Limb (tissue), 2 donors: ENCODE measurements around the gene TAPBPL.

Experiments used
- DNase-seq, 2 donors: peaks; one replicate each; pipeline ENCODE4 v3.0.0-alpha.2; 2016; ENCODE audit errors: extremely low spot score in 2 of 2

TAPBPL gene

DNA sequence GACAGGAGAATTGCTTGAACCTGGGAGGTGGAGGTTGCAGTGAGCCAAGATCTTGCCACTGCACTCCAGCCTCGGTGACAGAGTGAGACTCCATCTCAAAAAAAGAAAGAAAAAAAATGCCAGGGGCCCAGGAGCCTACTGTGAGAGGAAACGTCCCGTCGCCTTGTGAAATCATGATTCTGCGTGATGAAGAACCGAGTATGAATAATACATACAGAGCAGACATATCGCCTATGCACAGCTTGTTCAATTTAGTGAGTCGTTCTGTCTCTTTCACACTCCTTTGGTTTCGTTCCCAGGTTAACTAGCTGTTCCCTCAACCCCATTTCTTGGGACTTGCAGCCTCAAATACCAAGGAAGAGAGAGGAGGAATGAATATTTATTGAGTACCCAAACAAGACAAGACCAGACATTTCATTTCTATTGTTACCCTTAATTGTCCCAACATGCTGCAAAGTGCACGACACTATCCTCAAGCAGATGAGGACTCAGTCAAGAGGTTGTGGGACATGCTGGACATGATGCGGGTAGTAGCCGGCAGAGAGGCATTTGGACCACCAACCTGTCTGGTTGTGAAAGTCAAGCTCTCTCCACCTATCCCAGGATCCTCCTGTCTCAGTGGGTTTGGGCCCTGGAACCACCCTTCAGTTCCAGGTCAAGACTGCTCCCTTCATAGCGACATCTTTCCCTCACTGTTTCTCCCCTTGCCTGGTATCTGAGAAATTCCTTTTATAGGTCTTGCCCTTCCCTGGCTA lies 15.7 kb upstream of the TAPBPL start:
- no peak for DNase-seq

DNA sequence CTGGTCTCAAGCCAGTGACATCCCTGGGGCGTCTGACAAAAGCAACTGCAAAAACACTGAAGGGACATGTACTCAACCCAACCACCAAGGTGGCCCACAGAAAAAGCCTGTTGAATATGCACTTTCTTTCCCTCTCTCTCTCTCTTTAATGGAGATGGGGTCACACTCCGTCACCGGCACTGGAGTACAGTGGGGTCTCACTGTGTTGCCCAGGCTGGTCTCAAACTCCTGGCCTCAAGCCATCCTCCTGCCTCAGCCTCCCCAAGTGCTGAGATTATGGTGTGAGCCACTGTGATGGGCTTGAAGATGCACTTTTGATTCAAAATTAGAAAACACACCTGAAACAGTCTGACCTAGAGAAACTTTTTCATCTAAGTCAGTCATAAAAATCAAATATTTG lies 14.3 kb upstream of the TAPBPL start:
- DNase-seq, result no peak

DNA sequence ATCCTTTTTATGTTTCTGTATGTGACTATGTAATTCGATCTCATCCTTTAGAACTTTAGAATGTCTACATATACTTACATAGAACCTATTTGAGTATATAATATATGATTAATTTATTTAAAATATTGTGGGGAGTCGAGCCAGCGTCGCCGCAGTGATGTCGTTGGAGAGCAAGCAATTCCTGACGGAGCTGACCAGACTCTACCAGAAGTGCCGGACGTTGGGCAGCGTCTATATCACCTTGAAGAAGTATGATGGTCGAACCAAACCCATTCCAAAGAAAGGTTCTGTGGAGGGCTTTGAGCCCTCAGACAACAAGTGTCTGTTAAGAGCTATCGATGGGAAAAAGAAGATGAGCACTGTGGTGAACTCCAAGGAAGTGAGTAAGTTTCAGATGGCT lies 13.5 kb upstream of the TAPBPL start:
- DNase-seq, result no peak

DNA sequence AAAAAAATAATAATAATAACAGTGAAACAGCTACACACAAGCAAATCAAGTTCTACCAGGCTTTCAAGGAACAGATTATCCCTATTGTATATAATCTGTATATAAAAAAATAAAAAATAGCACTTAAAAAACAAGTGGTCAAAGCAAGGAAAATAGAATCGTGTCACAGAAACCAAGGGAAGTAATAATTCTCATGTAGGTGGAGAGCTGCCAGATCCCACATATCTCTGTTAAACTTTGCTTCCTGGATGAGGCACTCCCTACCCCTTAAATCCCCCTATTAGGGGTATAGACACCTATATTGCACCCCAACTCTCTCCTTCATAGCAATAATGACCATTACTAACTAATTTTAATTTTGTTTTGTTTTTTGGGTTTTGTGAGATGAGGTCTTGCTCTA lies 11.5 kb upstream of the TAPBPL start:
- DNase-seq, result no peak

DNA sequence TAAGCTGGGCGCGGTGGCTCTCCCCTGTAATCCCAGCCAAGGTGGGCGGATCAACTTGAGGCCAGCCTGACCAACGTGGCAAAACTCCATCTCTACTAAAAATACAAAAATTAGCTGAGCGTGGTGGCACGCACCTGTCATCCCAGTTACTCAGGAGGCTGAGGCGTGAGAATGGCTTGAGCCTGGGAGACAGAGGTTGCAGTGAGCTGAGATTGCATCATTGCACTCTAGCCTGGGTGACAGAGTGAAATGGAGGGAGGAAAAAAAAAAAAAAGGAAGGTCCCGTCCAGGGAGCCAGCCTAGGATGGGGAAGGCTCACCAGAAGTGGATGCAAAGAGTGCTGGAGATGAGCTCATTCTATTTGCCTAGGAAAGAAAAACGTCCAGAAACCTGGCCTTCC lies 9.0 kb upstream of the TAPBPL start:
- DNase-seq, result no peak

DNA sequence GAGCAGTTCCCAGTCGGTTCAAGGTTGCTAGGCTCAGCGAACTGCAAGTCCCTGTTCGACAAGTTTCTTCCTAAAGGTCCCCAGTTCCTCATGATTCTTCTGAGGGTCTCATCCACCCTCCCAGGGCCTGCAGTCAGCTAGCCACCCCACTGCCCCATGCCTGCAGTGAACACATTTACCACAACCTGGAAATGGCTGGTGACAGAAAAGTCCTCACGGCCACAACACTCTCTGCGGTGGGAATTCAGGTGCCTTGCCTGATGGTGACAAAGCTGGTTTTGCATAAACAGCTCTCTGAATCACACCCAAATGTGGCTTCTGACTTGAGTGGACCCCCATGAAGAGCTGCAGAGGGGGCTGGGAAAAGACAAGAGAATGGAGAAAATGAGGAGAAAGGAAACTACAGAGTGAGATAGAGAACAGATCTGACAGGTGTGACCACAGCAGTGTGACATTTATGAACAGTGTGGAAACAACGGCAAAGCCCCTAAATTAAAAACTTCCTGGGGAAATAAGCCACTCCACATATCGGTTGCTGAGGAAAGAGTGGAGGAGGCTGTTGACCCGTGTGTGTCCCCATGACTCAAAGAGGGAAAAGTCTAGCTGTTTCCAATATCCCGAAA lies 8.4 kb upstream of the TAPBPL start:
- no peak for DNase-seq

DNA sequence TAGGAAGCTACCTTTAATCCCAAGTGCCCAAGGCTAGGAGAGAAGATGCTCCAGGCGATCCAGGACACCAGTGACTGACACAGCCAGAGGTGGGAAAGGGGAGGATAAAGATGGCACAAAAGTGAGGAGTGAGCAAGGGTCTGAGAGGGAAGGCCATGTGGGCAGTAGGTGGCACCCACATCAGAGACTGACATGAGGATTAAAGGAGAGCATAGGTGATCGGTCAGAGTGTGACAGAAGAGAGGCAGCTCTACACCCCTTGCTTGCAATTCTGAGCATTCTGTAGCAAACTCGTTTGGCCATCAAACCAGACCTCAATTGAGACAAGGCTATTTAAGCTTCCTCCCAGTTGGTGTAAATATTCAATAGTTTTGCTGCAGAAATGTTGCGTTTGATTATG lies 7.8 kb upstream of the TAPBPL start:
- no peak for DNase-seq

DNA sequence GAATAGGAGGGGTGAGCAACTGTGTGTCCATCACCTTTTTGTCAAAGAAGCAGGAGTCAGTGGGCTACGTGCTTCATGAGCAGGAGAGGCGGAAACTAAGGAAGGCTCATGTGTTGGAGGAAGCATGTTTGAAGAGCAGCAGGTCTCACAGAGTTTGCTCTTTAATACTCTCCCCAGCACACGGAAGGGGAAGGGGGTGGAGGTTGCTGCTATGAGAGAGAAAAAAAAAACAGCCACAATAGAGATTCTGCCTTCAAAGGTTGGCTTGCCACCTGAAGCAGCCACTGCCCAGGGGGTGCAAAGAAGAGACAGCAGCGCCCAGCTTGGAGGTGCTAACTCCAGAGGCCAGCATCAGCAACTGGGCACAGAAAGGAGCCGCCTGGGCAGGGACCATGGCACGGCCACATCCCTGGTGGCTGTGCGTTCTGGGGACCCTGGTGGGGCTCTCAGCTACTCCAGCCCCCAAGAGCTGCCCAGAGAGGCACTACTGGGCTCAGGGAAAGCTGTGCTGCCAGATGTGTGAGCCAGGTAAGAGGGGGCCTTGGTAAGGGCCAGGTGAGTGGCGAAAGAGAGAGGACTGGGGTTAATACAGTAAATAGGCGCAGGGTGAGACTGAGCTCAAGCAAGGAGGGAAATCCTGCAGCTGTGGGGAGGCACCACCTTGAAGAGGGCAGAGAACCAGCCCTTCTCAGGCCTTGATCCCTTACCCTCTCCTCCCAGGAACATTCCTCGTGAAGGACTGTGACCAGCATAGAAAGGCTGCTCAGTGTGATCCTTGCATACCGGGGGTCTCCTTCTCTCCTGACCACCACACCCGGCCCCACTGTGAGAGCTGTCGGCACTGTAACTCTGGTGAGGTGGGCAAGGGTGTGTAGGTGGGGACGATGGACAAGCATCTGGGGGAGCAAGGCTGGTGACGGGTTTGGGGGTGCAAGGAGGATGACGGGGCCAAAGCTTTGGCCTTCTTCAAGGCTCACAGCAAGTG lies 6.8 kb upstream of the TAPBPL start, which contains the start of gene CD27:
CD27 (plus strand) TSS at position 252 of the 985 bp plus-strand sequence; CDS start at position 393, 141 bp downstream.
- DNase-seq, result no peak

DNA sequence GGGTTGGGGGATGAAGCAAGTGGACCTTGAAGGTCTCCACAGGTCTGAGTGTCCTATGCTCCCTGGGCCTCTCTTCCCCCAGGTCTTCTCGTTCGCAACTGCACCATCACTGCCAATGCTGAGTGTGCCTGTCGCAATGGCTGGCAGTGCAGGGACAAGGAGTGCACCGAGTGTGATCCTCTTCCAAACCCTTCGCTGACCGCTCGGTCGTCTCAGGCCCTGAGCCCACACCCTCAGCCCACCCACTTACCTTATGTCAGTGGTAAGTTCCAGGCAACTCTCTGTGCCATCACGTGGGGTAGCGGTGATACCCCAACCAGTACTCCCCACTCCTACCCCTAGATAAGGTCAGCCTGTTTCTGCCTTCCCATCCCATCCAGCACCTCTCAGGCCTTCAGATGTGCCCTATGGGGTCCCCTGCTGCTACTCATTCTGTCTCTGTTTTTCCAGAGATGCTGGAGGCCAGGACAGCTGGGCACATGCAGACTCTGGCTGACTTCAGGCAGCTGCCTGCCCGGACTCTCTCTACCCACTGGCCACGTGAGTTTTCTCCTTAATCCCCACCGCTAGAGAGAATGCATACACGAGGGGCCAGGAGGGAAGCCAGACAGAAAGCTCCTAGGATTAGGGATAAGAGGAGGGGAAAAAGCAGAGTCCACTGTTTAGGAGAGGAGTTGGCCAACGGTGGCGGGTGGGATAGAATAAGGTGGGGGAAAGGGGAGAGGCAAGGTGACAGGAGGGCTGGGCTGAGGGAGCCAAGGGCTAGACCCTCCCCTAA lies 1.6 kb upstream of the TAPBPL start:
- no peak for DNase-seq

DNA sequence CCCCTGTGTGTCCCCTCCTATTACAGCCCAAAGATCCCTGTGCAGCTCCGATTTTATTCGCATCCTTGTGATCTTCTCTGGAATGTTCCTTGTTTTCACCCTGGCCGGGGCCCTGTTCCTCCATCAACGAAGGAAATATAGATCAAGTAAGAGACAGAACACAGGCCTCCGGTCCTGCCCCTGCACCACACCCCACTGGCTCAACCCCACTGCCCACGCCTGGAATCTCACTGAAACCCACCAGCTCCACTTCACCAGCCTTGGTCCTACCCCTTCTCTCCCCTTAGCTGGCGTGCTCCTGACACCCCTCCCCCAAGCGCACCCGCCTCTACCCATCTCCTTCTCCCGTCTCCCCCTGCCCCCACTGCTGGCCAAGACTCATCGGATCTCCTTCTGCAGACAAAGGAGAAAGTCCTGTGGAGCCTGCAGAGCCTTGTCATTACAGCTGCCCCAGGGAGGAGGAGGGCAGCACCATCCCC lies 934 bp upstream of the TAPBPL start:
- DNase-seq, result no peak

DNA sequence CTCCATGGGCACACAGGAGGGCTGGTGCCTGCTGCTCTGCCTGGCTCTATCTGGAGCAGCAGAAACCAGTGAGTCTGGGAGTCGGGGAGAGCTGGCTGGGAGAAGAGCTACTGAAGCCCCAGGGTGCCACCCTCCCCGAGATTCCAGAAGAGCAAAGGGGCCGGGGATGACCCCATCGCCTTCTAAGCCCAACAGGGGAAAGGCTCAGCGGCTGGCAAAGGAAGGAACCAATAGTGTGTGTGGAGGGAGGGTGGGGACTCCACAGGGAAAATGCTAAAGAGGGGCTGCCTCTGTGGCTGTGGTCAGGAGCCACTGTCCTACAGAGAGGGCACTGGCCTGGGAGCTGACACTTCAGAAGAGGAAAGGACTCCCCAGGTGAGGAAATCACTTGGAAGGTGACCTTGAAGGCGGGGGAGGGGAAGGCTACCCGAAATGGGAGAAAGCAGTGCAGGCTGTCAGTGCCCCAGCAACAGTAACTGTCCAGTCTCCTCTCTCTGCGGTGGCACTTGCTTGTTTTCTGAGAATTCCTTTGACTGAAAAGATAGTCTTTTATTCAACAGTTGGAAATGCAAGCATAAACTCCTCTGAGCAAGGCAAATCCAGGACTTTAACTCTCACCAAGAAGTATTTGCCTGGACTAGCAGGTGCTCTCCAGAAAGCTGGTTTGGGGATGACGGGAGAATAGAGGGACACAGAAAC lies 552 bp downstream of the TAPBPL start:
- DNase-seq, result no peak

DNA sequence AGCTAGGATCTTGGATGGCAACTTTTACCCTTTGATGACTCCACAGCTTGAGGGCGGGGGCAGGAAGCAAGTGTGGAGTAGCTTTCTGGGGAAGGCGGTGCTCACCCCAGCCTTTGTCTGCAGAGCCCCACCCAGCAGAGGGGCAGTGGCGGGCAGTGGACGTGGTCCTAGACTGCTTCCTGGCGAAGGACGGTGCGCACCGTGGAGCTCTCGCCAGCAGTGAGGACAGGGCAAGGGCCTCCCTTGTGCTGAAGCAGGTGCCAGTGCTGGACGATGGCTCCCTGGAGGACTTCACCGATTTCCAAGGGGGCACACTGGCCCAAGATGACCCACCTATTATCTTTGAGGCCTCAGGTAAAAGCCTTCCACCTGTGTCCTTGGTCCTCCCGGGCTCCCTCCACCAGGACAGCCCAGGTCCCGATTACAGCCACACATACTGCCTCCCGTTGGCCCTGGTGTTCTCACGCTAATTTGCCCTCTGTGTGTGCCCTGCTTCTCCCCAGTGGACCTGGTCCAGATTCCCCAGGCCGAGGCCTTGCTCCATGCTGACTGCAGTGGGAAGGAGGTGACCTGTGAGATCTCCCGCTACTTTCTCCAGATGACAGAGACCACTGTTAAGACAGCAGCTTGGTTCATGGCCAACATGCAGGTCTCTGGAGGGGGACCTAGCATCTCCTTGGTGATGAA lies 1.2 kb downstream of the TAPBPL start:
- no peak for DNase-seq

DNA sequence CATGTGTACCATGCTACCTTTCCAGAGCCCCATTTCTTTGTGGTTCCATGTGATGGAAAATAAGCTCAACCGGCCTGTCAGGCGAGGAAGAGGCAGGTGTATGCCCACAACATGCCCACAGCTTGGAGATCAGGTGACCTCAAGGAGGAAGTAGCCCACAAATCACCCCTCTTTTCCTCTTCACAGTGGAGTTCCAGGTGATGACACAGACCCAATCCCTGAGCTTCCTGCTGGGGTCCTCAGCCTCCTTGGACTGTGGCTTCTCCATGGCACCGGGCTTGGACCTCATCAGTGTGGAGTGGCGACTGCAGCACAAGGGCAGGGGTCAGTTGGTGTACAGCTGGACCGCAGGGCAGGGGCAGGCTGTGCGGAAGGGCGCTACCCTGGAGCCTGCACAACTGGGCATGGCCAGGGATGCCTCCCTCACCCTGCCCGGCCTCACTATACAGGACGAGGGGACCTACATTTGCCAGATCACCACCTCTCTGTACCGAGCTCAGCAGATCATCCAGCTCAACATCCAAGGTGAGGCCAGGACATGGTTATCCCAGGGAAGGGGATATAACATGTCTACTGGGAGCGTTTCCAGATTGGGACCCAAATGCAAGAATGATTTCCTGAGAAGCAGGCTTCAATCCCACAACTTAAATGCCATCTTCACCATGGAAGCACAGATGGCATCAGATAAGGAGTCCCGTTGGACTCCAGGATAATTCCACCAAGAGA lies 5.5 kb downstream of the TAPBPL start:
- no peak for DNase-seq

DNA sequence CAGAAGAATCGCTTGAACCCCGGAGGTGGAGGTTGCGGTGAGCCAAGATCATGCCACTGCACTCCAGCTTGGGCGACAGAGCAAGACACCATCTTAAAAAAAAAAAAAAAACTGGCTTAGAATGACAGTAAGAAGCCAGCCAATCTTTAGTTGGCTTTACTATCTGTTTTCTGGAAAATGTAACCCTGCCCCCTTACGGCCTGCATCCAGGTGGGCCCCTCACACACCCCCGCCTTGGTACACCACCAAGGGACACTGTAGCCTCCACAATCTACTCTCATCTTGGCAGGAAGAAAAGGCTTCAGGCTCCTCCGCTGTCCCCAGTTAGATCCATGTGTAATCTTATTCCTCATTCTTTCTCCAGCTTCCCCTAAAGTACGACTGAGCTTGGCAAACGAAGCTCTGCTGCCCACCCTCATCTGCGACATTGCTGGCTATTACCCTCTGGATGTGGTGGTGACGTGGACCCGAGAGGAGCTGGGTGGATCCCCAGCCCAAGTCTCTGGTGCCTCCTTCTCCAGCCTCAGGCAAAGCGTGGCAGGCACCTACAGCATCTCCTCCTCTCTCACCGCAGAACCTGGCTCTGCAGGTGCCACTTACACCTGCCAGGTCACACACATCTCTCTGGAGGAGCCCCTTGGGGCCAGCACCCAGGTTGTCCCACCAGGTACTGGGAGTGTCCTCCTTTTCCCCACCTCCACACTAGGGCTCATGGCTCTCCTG lies 6.6 kb downstream of the TAPBPL start:
- no peak for DNase-seq

DNA sequence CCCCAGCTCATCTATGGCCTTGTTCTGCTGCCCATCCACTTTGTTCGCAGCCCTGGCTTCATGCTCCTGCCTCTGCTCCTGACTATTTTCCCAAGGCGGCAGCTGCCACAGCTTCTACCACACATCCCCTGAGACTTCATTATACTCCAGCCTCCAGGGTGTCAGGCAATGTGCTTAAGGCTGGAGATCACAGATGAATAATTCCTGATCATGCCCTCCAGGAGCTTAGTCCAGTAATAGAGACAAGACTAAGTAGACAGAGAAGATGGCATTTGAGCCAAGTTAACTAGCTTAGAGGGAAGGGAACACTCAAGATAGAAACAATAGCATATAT lies 7.1 kb downstream of the TAPBPL start:
- no peak for DNase-seq

DNA sequence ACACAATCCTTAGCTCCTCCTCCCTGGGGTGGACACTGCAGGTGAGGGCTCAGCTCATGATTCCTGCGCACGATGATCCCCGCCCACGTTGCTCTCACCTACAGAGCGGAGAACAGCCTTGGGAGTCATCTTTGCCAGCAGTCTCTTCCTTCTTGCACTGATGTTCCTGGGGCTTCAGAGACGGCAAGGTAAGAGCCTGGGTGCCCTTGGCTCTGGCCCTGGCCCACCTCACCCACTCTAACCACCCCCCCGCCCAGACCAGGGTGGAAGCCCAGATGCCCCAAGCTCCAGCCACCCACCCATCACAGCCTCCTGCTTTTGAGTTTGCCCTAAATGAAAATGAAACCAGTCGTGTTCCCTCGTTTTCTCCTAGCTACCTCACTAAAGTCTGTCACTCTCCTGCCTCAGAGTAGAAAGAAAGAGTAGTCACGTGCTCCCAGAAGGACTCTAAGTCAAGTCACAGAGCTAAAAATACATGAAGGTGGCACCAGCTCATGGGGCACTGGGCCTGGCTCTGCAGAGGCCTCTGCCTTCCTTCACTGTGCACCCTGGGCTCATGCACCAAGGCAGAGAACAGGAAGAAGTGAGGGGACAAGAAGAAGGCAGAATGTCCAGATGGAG lies 9.0 kb downstream of the TAPBPL start:
- no peak for DNase-seq

DNA sequence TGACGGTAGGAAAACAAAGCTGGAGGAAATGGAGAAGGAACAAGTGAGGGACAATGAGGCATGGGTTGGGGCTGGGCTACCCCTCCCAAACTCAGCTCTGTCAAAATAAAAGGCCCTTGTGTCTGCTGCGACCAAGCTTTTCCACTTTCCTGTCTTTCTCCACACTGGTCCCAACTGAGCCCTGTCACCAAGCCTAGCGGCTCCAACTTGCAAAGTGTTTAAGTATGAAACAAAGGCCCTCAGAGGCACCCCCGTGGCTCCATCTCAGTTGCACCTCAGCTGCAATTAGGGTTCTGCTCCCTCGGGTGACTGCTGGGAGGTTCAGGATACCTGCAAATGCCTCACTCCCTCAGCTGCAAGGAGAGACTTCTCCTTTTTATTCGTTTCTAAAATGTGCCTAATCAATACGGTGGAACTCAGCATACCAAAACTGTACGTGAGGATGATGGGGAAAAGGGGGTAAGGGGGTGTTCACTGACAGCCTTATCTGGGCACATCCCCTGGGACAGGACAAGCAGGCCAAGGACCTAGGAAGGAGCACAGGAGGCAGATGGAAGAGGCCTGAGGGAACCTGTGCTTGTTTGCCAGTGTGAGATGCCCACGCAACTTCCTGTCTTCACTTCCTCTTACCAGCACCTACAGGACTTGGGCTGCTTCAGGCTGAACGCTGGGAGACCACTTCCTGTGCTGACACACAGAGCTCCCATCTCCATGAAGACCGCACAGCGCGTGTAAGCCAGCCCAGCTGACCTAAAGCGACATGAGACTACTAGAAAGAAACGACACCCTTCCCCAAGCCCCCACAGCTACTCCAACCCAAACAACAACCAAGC lies 9.8 kb downstream of the TAPBPL start:
- no peak for DNase-seq
